GM21723 (cell line): ENCODE measurements around the gene ATP2C2.

Source experiments
- ATAC-seq: cut with Tn5 transposase; IDR thresholded peaks from one replicate; pipeline ENCODE4 v1.9.1; 2021; ENCODE audit warnings: mild to moderate bottlenecking, moderate library complexity; ENCODE audit not compliant: unreplicated experiment

Gene ATP2C2

GRCh38 chr16:84464116-84464515, 95.8 kb downstream of the ATP2C2 start:
- ATAC-seq, result no peak

- no peak for ATAC-seq
Observed at GRCh38 chr16:84465154-84465553, 96.8 kb downstream of the ATP2C2 start.

GRCh38 chr16:84466692-84467091, 98.4 kb downstream of the ATP2C2 start:
- no peak for ATAC-seq

GRCh38 chr16:84467256-84467655, 98.9 kb downstream of the ATP2C2 start:
- no peak for ATAC-seq

GRCh38 chr16:84467709-84468108, 99.4 kb downstream of the ATP2C2 start:
- ATAC-seq, result no peak

GRCh38 chr16:84471316-84471715, 103.0 kb downstream of the ATP2C2 start:
- ATAC-seq, result no peak

- no peak for ATAC-seq
Observed at GRCh38 chr16:84471966-84472365, 103.6 kb downstream of the ATP2C2 start.

GRCh38 chr16:84475643-84476240, 107.4 kb downstream of the ATP2C2 start:
- no peak for ATAC-seq

GRCh38 chr16:84476401-84476800, 108.1 kb downstream of the ATP2C2 start:
- no peak for ATAC-seq

- no peak for ATAC-seq
Observed at GRCh38 chr16:84477661-84478060, 109.3 kb downstream of the ATP2C2 start.

GRCh38 chr16:84478172-84478947, 110.0 kb downstream of the ATP2C2 start:
- no peak for ATAC-seq

GRCh38 chr16:84479716-84480450, 111.5 kb downstream of the ATP2C2 start:
- ATAC-seq, result no peak

- no peak for ATAC-seq
Observed at GRCh38 chr16:84481051-84481735, 112.9 kb downstream of the ATP2C2 start.

GRCh38 chr16:84482001-84482891, 113.9 kb downstream of the ATP2C2 start:
- ATAC-seq, result no peak

- no peak for ATAC-seq
Observed at GRCh38 chr16:84482951-84483881, 114.9 kb downstream of the ATP2C2 start.

GRCh38 chr16:84483882-84484565, 115.7 kb downstream of the ATP2C2 start:
- no peak for ATAC-seq

GRCh38 chr16:84484579-84485254, 116.4 kb downstream of the ATP2C2 start:
- no peak for ATAC-seq
